IPS-18c (cell line): ENCODE measurements around the gene CCDC187.
"Not testable (repeated sequence)": the region's sequence is repeated elsewhere in the genome, so short reads cannot be mapped to it uniquely, and the experiment has no call there.

Experiments
- H3K4me3 ChIP-seq: 2 replicates; pipeline ENCODE4 v1.7.0; 2013; ENCODE audit warnings: low read depth, mild to moderate bottlenecking, low read length, moderate library complexity; ENCODE audit not compliant: insufficient read depth
- H3K9me3 ChIP-seq: one replicate; pipeline ENCODE4 v1.6.1; 2013; ENCODE audit warnings: mild to moderate bottlenecking, low read length, moderate library complexity; ENCODE audit not compliant: control insufficient read depth, insufficient read depth

CCDC187 gene

GRCh38 chr9:136303825-136304416, at the start of gene CCDC187:
TSS of gene CCDC187 (minus strand) at chr9:136304094. CDS start at chr9:136303830, 264 bp downstream.
- no peak within 1 kb of the TSS for H3K4me3 ChIP-seq
- H3K9me3 ChIP-seq, result no peaks in the 10 kb centered on the region

GRCh38 chr9:136353088-136353487, 49.2 kb upstream of the CCDC187 start:
- H3K4me3 ChIP-seq, result no peak overlapping the region
- H3K9me3 ChIP-seq, result no peaks in the 10 kb centered on the region

- Histone ChIP-seq H3K4me3 (no peak overlapping the region), H3K9me3 (no peaks in the 10 kb centered on the region)
These were observed 48.8 kb upstream of the CCDC187 start for GRCh38 chr9:136352682-136353081.

- H3K4me3 ChIP-seq, H3K9me3 ChIP-seq: not testable (repeated sequence)
These were observed 48.0 kb upstream of the CCDC187 start for GRCh38 chr9:136351868-136352267.

- Histone ChIP-seq H3K4me3 (no peak overlapping the region), H3K9me3 (no peaks in the 10 kb centered on the region)
These were observed 47.4 kb upstream of the CCDC187 start for GRCh38 chr9:136351252-136351800.

GRCh38 chr9:136349546-136349945, 45.7 kb upstream of the CCDC187 start:
- Histone ChIP-seq H3K9me3 (no peaks in the 10 kb centered on the region), H3K4me3 (no peak overlapping the region)

GRCh38 chr9:136348691-136349090, 44.8 kb upstream of the CCDC187 start:
- Histone ChIP-seq H3K9me3 (no peaks in the 10 kb centered on the region), H3K4me3 (no peak overlapping the region)

DNA sequence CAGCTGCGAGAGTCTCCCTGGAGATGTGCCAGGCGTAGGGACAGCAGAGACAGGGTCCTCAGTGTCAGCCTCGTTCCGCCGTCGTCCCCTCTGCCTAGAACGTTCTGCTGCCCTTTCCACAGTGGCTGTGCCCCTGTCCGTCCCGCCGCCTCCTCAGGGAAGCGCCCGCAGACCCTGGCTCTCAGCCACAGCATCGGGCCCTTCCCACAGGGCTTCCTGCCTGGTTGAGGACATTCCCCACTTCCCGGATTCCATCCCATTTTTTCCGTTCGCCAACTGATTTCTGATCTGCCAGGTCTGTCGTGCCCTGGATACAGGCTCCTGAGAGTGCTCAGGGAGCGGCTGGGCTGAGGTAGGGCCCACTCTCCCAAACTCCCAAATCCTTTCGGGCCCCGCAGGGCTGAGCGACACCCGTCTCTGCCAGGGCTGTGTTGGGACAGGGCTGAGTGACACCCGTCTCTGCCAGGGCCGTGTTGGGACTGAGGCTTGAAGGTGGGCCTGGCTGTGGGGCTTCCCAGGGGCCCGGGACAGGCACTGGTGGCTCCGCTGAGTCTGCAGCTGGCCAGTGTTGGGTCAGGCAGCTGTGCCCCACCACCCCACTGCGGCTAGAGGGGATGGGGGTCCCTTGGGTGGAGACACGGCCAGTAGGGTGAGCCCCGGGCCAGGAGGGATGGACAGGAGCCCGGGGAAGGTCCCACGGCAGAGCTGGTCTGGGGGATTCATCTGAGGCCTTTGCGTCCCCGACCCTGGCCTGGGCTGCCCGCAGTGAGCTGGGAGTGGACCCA, 43.8 kb upstream of the CCDC187 start:
- Histone ChIP-seq H3K4me3 (no peak overlapping the region), H3K9me3 (peaks cover 2% of the 10 kb centered on the region)

DNA sequence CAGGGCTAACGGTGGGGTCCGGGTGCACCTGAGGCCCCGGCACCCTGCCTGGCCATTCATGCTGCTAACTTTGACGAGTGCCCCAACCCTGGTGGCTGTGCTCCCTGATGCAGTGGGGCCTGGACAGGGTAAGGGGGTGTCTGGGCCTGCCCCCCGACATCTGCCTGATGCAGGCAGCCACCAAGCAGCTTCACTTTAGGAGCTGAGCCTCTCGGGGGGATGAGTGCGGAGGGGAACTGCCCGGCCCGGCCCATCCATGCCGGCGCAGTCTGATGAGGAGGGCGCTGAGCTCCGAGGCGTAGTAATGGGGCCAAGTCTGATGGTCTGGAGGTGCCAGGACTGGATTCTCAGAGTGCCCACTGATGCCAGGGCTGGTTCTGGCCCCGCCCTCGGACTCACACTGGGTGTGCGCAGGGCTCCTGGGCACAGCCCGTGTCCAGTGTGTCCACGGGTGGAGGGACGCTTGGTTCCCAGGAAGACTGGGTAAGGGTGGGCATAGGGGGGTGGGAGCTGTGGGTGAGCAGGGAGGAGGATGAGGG, 43.1 kb upstream of the CCDC187 start:
- Histone ChIP-seq H3K9me3 (peaks cover 2% of the 10 kb centered on the region), H3K4me3 (no peak overlapping the region)

GRCh38 chr9:136346157-136346481, 42.2 kb upstream of the CCDC187 start:
- Histone ChIP-seq H3K4me3 (no peak overlapping the region), H3K9me3 (peaks cover 2% of the 10 kb centered on the region)

- Histone ChIP-seq H3K9me3 (peaks cover 2% of the 10 kb centered on the region), H3K4me3 (no peak overlapping the region)
These were observed 41.6 kb upstream of the CCDC187 start for GRCh38 chr9:136345281-136346156.

GRCh38 chr9:136344544-136345280, 40.8 kb upstream of the CCDC187 start:
- Histone ChIP-seq H3K9me3 (peaks cover 2% of the 10 kb centered on the region), H3K4me3 (no peak overlapping the region)

DNA sequence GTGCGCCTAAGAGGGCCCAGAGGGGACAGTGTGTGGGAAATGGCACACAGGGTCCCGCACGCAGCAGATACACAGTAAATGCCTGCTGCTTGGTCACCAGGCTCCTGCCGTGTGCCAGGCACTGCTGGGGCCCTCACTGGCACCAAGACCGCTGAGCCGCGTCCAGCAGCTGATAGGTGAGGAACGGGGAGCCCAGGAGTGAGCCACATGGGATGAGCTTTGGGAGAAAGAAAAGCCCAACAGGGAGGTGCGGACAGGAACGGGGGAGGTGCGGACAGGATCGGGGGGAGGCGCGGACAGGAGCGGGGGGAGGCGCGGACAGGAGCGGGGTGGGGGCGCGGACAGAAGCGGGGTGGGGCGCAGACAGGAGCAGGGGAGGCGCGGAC, 40.0 kb upstream of the CCDC187 start:
- Histone ChIP-seq H3K4me3 (no peak overlapping the region), H3K9me3 (peaks cover 2% of the 10 kb centered on the region)

DNA sequence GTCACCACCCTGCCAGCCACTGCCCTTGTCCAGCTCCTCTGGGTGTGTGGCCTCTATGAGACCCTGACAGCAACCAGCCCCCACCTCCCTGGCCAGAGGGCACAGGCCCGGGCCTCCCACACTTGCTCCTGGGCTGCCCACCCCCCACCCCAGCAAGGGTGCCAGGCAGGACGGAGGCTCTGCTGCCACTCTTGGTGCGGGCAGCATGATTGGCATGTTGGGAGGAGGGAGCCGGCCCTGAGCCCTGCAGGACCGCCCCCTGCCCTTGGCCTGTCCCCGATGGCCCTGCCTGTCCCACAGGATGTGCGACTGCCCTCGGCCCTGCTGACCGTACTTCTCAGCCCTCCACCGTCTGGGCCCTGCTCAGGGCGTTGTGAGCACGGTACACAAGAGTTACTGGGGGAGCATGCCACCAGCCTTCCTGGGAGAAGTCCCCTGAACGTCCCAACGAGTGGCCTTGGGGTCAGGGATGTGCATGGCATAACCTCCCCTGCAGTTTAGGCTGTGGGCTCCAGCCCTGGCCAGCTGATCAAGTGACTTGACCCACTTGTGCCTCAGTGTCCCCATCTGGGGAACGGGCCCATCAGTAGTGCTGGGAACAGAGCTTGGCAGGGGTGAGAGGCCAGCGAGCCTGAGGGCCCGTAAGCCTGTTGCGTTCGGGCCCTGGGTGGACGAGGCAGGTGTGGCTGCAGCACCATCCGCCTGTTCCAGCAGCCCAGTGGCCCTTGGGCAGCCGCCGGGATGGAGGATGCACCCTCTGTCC, 39.4 kb upstream of the CCDC187 start:
- peak overlapping the region; percentile 50; the same call in 1 of the 2 replicates for H3K4me3 ChIP-seq

DNA sequence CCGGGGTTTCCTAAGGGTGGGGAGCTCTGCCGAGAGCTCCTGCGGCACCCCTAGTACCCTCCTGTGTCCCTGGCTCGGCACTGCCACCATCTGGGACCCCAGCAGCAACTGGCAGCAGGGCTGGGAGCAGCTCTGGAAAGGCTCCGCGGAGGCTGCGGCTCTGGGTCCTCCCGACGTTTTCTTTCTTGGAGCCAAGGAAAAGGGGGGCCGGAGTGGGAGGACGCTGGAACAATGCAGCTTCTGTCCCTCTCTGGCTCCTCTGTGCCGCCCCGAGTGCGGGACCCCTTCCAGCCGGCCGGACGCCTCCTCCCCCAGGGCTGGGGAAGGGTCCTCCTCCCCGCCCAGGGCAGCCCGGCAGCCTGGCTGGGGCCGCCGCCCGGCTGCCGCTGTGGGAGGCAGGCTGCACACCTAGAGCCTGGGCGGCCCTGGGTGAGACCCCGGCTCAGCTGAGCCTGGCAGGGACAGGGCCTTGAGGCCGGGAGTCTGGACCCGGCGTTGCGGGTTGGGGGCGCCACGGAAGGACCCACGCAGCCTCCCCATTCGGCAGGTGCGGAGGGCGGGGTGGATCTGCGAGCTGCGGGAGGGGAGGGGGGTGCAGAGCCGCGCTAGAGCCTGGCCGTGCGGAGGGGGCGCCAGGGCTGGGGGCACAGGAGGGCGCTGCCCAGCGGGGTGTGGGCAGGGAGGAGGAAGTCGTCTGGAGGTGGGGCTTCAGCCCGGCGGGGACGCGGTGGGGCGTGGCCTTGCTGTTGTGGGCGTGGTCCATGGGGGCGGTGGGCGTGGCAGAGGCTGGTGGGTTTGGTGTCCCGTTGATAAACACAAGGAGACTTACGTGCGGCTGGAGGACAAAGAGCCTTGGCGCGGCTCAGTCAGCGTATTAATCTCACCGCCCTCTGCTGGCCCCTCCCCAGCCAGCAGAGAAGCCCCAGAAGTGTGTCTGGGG, 38.6 kb upstream of the CCDC187 start:
- H3K4me3 ChIP-seq, result peak overlapping the region; percentile 50
- peaks cover 2% of the 10 kb centered on the region for H3K9me3 ChIP-seq

More for the DNA sequence above, 39.4 kb upstream of the CCDC187 start:
- H3K9me3 ChIP-seq, result peaks cover 2% of the 10 kb centered on the region
